GM12872 (cell line): Measurements from ENCODE around the gene SYNE4.

Experiments used
- TF ChIP-seq, protein P1 (sequence below): IDR thresholded peaks from 3 replicates; pipeline ENCODE4 v1.5.1; 2011; ENCODE audit warnings: low read depth, mild to moderate bottlenecking, low read length, moderate library complexity; ENCODE audit not compliant: insufficient read depth

The SYNE4 gene

DNA sequence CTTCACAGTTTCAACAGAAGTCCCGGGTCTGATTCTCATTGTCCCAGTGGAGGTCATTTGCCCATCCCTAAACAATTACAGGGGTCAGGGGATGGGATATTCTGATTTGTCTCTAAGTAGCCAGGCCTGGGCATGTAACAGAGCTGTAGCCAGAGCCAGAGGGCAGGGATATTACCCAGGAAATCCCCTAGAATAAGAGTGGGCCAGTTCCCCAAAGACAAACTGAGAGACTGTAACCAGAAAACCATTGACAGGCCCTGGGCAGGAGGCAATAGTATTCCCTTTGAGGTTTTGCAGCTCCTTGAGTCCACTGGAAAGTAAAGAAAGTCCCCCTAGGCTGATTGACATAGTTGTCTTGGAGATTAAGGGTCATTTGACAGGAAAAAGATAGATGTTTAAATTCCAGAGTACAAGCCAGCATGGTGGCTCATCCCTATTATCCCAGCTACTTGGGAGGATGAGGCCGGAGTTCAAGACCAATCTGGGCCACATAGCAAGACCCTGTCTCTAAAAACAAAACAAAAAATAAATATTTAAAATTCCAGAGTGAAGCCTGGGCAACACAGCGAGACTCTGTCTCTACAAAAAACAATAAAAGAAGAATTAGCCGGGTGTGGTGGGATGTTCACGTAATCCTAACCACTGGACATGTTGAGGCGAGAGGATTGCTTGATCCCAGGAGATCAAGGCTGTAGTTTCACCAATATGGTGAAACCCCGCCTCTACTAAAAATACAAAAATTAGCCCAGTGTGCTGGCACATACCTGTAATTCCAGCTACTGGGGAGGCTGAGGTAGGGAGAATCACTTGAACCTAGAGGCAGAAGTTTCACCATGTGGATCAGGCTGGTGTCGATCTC, 15.5 kb downstream of the SYNE4 start:
- TF ChIP-seq, protein P1, sequence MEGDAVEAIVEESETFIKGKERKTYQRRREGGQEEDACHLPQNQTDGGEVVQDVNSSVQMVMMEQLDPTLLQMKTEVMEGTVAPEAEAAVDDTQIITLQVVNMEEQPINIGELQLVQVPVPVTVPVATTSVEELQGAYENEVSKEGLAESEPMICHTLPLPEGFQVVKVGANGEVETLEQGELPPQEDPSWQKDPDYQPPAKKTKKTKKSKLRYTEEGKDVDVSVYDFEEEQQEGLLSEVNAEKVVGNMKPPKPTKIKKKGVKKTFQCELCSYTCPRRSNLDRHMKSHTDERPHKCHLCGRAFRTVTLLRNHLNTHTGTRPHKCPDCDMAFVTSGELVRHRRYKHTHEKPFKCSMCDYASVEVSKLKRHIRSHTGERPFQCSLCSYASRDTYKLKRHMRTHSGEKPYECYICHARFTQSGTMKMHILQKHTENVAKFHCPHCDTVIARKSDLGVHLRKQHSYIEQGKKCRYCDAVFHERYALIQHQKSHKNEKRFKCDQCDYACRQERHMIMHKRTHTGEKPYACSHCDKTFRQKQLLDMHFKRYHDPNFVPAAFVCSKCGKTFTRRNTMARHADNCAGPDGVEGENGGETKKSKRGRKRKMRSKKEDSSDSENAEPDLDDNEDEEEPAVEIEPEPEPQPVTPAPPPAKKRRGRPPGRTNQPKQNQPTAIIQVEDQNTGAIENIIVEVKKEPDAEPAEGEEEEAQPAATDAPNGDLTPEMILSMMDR, result no peak

DNA sequence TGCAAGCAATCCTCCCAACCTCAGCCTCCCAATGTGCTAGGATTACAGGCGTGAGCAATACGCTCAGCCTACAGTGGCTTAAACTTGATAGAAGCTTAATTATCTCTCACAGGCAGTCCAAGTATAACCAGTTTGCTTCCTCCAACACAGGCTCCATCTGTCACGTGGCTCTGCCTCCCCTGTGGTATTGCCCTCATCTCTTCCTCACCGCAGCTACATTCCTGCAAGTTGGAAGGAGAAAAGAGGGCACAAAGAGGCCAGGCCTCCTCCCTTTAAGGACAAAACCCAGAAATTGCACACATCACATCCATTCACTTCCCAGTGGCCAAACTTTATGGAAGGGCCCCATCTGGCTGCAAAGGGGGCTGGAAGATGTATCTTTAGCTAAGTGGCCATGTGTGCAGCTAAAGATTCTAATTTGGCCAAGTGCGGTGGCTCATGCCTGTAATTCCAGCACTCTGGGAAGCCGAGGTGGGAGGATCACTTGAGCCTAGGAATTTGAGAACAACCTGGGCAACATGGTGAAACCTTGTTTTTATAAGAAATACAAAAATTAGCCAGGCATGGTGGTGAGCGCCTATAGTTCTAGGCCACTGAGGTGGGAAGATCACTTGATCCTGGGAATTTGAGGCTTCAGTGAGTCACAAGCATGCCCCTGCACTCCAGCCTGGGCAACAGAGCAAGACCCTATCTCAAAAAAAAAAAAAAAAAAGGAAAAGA, 16.7 kb downstream of the SYNE4 start:
- TF ChIP-seq, protein P1, result no peak

DNA sequence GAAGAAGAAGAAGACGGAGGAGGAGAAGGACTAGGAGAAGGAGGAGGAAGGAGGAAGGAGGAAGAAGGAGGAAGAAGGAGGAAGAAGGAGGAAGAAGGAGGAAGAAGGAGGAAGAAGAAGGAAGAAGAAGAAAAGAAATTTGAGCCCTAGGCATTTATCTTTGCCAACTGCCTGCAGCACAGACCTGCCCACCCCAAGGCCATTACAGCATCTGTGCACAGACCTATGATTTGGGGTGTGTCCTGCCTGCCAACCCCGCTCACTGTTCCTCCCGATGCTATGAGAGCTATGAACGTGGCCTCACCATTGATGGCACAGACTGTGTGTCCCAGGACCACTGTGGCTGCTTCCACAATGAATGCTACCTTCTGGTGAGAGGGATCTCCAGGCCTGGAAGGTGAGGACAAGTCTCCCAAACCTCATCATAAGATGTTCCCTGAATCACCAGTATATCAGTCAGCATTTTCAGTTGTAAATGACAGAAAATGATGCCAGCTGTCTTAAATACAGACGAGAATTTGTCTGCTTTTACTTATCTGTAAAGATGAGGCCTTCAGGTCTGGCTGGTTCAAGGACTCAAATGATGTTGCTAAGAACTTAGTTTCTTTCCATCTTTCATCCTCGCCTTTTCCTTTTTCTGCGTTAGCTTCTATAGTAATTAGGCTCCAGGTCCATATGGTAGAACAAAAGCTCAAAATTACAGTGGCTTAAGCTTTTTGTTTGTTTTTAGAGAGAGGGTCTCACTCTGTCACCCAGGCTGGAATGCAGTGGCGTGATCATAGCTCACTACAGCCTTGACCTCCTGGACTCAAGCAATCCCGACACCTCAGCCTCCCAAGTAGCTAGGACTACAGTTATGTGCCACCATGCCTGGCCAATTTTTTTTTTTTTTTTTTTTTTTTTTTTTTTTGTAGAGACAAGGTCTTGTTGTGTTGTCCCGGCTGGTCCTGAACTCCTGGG, 17.6 kb downstream of the SYNE4 start:
- TF ChIP-seq, protein P1, result no peak

DNA sequence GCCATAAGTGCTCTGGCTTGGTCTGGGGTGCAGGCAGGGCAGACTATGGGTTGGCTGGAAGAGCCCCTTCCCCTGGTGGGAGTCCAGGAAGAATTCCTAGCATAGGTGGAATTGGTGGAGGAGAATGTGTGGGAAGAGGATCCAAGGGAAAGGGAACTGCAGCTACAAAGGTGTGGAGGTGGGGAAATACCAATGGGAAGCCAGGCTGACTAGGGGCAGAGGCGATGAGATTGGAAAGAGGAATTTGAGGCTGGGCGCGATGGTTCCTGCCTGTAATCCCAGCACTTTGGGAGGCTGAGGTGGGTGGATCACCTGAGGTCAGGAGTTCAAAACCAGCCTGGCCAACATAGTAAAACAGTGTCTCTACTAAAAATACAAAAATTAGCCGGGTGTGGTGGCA, 18.5 kb downstream of the SYNE4 start:
- TF ChIP-seq, protein P1, result no peak

DNA sequence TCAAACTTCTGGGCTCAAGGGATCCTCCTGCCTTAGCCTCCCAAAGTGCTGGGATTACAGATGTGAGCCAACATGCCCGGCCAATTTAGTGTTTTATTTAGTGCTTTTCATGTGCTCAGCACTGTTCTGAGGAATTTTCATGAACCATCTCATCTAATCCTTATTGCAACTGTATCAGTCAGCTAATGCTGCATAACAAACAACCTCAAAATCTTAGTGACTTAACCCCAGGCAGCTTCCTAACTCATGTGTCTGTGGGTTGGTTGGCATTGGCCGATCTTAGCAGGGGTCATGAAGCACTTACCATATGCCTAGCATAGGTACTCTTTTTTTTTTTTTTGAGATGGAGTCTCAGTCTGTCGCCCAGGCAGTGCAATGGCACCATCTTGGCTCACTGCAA, 19.8 kb downstream of the SYNE4 start:
- TF ChIP-seq, protein P1, result no peak

DNA sequence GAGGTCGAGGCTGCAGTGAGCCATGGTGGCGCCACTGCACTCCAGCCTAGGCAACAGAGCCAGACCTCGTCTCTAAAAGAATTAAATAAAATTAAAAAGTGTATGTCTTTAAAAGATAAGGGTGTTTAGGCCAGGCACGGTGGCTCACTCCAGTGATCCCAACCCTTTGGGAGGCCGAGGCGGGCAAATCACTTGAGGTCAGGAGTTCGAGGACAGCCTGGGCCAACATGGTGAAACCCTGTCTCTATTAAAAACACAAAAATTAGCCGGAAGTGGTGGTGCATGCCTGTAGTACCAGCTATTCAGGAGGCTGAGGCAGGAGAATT, 21.1 kb downstream of the SYNE4 start:
- TF ChIP-seq, protein P1, result no peak
